Loucy (cell line): ENCODE data around the gene SLC16A4.

Experiments used
- H2AFZ ChIP-seq: fragments of 200-600 bp; sonication (generic); 2 replicates; pipeline ENCODE4 v1.6.0; 2016; ENCODE audit warnings: antibody characterized with exemption, mild to moderate bottlenecking, low read length, moderate library complexity
- H3F3A ChIP-seq: fragments of 200-600 bp; 2 replicates; pipeline ENCODE4 v1.6.0; 2016; ENCODE audit warnings: antibody characterized with exemption, low read depth, mild to moderate bottlenecking
- H3K27me3 ChIP-seq: fragments of 200-600 bp; sonication (generic); 2 replicates; pipeline ENCODE4 v1.6.1; 2014; ENCODE audit warnings: low read length, mild to moderate bottlenecking; ENCODE audit not compliant: insufficient read depth, poor library complexity, severe bottlenecking
- H3K36me3 ChIP-seq: fragments of 200-600 bp; sonication (generic); 2 replicates; pipeline ENCODE4 v1.6.1; 2016; ENCODE audit warnings: low read length; ENCODE audit not compliant: insufficient read depth
- H3K4me1 ChIP-seq: fragments of 200-600 bp; sonication (generic); 2 replicates; pipeline ENCODE4 v1.5.1; 2014; ENCODE audit warnings: low read length, mild to moderate bottlenecking; ENCODE audit not compliant: insufficient read depth, poor library complexity, severe bottlenecking
- H3K4me2 ChIP-seq: fragments of 200-600 bp; sonication (generic); 2 replicates; pipeline ENCODE4 v1.6.0; 2014; ENCODE audit warnings: antibody characterized with exemption, low read length, low read depth, mild to moderate bottlenecking; ENCODE audit not compliant: poor library complexity, severe bottlenecking
- H3K4me3 ChIP-seq: fragments of 200-600 bp; sonication (generic); 2 replicates; pipeline ENCODE4 v1.5.1; 2014; ENCODE audit warnings: low read length, mild to moderate bottlenecking, mixed read lengths; ENCODE audit not compliant: poor library complexity, severe bottlenecking
- H3K79me2 ChIP-seq: fragments of 200-600 bp; sonication (generic); 2 replicates; pipeline ENCODE4 v1.6.1; 2014; ENCODE audit warnings: low read length; ENCODE audit not compliant: insufficient read depth
- H3K9ac ChIP-seq: fragments of 200-600 bp; sonication (generic); 2 replicates; pipeline ENCODE4 v1.6.0; 2014; ENCODE audit warnings: mild to moderate bottlenecking, low read depth, low read length, moderate library complexity; ENCODE audit not compliant: poor library complexity, severe bottlenecking
- H3K9me2 ChIP-seq: fragments of 200-600 bp; sonication (generic); replicated peaks from 2 replicates; pipeline ENCODE4 v1.6.1; 2016; ENCODE audit warnings: low read depth, low read length, mixed read lengths
- H3K9me3 ChIP-seq: fragments of 200-600 bp; sonication (generic); 2 replicates; pipeline ENCODE4 v1.6.1; 2014; ENCODE audit warnings: mild to moderate bottlenecking, antibody characterized with exemption, low read length, low read depth; ENCODE audit not compliant: insufficient read depth
- H4K20me1 ChIP-seq: fragments of 200-600 bp; sonication (generic); 2 replicates; pipeline ENCODE4 v1.6.0; 2014; ENCODE audit warnings: antibody characterized with exemption, low read length, mild to moderate bottlenecking; ENCODE audit not compliant: insufficient read depth, poor library complexity, severe bottlenecking
- EZH2phosphoT487 ChIP-seq: fragments of 200-600 bp; IDR thresholded peaks from 2 replicates; pipeline ENCODE4 v1.6.1; 2018; ENCODE audit warnings: antibody characterized with exemption, mild to moderate bottlenecking, moderate library complexity, borderline replicate concordance
- TF ChIP-seq, protein P1 (sequence below): fragments of 200-600 bp; sonication (generic); conservative IDR thresholded peaks from 2 replicates; pipeline ENCODE4 v1.5.1; 2014; ENCODE audit warnings: mild to moderate bottlenecking, antibody characterized with exemption, low read length

SLC16A4 gene

DNA sequence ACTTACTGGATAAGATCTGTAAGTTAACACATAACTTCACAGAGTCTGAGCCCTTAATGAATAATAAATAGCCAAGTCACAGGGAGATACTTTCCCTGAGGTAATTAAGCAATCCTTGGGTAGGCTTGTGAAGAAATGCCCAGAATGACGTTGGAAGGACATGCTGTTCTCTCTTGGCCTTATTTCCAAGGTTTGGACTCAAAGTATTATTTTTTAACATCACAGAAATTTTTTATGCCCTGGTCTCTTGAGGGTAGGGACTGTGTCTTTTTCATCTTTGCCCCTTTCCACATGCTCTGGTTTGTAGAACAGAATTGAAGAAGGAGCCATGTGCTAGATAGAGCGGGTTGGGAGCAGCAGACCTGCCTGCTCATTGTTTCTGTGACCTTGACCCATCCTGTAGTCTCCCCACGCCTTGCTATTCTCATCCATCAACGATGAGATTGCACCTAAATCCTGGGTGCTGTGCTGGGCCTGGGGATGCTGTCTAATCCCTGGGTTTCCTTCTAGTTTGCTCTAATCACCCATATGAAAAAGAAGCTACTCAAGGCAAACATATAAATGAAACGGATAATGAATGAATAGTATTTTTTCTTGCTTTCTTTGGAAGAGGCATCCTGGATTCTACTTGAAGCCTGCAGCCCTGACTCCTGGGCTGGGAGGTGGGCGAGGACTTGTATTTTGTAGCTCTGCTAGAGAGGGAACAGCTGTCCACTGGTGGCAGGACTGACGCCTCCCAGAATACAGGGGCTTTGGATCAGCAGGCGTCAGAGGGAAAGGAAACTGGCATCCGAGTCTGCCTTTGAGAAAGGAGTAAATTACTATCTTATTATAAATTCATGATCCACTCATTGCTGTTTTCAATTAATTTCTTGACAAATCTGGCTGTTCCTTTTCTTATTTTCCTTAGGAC is 34.1 kb upstream of the SLC16A4 start:
- no peaks in the 10 kb centered on the region for H3K9me2 ChIP-seq
- no peak overlapping the region for H2AFZ ChIP-seq
- no peak overlapping the region for H3K4me2 ChIP-seq
- H3K9ac ChIP-seq: no peak overlapping the region
- no peaks in the 10 kb centered on the region for H3K4me1 ChIP-seq
- H3K27me3 ChIP-seq: no peaks in the 10 kb centered on the region
- H3K4me3 ChIP-seq: no peak overlapping the region
- TF ChIP-seq, protein P1, sequence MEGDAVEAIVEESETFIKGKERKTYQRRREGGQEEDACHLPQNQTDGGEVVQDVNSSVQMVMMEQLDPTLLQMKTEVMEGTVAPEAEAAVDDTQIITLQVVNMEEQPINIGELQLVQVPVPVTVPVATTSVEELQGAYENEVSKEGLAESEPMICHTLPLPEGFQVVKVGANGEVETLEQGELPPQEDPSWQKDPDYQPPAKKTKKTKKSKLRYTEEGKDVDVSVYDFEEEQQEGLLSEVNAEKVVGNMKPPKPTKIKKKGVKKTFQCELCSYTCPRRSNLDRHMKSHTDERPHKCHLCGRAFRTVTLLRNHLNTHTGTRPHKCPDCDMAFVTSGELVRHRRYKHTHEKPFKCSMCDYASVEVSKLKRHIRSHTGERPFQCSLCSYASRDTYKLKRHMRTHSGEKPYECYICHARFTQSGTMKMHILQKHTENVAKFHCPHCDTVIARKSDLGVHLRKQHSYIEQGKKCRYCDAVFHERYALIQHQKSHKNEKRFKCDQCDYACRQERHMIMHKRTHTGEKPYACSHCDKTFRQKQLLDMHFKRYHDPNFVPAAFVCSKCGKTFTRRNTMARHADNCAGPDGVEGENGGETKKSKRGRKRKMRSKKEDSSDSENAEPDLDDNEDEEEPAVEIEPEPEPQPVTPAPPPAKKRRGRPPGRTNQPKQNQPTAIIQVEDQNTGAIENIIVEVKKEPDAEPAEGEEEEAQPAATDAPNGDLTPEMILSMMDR: no peak
- no peak for TF ChIP-seq EZH2phosphoT487
- H3K79me2 ChIP-seq: no peaks in the 10 kb centered on the region
- no peaks in the 10 kb centered on the region for H3F3A ChIP-seq
- no peaks in the 10 kb centered on the region for H4K20me1 ChIP-seq
- H3K9me3 ChIP-seq: no peaks in the 10 kb centered on the region
- H3K36me3 ChIP-seq: no peaks in the 10 kb centered on the region

DNA sequence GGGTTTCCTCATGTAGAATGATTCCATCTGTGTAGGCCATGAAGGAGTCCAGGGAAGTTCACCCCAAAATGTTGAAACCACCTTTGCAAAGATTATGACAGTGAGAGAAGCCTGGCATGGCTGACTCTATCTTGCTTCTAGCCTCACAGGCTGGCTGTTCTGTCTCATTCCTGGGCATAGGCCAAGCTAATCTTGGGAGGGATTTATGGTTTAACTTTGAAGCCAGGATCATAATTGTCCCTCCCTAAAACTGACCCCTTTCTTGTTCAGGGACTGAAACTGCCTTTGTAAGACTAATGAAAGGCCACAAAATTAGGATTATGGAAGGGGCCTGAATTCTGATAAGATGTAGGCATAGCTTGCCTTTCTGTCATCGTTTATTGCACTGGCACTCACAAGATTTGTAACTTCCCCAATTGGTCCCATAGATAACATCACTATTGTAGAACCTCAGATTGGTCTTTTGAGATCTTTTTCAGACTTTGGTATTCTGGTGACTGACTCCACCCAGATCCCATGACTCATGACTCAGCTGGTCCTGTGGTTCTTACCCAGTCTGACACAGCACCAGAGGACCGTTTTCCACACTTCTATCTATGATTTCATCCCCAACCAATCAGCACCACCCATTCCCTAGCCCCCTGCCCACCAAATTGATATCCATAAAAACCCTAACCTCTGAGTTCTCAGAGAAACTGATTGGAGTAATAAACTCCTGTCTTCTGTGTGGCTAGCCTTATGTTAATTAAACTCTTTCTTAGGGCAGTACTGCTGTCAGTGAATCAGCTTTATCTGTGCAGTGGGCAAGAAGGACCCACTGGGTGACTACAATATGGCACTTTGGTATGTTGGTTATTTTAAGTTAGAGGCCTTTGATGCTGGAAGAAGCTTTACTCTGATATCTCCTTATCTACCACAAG is 30.3 kb upstream of the SLC16A4 start:
- H3K27me3 ChIP-seq: no peaks in the 10 kb centered on the region
- no peaks in the 10 kb centered on the region for H3K79me2 ChIP-seq
- H3K4me1 ChIP-seq: no peaks in the 10 kb centered on the region
- no peak overlapping the region for H3K4me3 ChIP-seq
- H3K9me3 ChIP-seq: no peaks in the 10 kb centered on the region
- H3K36me3 ChIP-seq: no peaks in the 10 kb centered on the region
- TF ChIP-seq, protein P1: no peak
- no peak for TF ChIP-seq EZH2phosphoT487
- H3K9ac ChIP-seq: no peak overlapping the region
- H3K9me2 ChIP-seq: no peaks in the 10 kb centered on the region
- H2AFZ ChIP-seq: no peak overlapping the region
- no peak overlapping the region for H3K4me2 ChIP-seq
- H3F3A ChIP-seq: no peaks in the 10 kb centered on the region
- no peaks in the 10 kb centered on the region for H4K20me1 ChIP-seq

GRCh38 chr1:110420023-110420662 is 29.3 kb upstream of the SLC16A4 start:
- Histone ChIP-seq H3K4me1 (no peaks in the 10 kb centered on the region), H3K4me3 (no peak overlapping the region), H3K9me3 (no peaks in the 10 kb centered on the region), H3K27me3 (no peaks in the 10 kb centered on the region), H3K79me2 (no peaks in the 10 kb centered on the region), H3K9ac (no peak overlapping the region), H3F3A (no peaks in the 10 kb centered on the region), H3K4me2 (no peak overlapping the region), H3K9me2 (no peaks in the 10 kb centered on the region), H2AFZ (no peak overlapping the region), H3K36me3 (no peaks in the 10 kb centered on the region), H4K20me1 (no peaks in the 10 kb centered on the region)
- TF ChIP-seq EZH2phosphoT487: no peak
- TF ChIP-seq, protein P1: no peak
